ENCODE measurements around the gene TSPAN32.

GRCh38 chr11:2310786-2311352, 9.1 kb downstream of the TSPAN32 start:
- TF ChIP-seq CTCF (IDR thresholded peaks at IDR 0.05 in 8 of 11, conservative IDR thresholded peaks at IDR 0.05 in 3 of 11) (no peak), POLR2A (IDR thresholded peaks at IDR 0.05) (no peak), POLR2AphosphoS5 (IDR thresholded peaks at IDR 0.05) (no peak)
